Measurements from ENCODE around the gene SNX3. TPM values are rescaled to one million over a fixed set of nuclear protein-coding genes. Genes with fewer than 3 reads are reported as not detected.

Gene SNX3
- total RNA-seq, 5 donors from 2014 or later (not counting 1 experiment from before 2014, with no cell fraction given), result 50.1 to 61.4 (median 51.3) TPM

DNA sequence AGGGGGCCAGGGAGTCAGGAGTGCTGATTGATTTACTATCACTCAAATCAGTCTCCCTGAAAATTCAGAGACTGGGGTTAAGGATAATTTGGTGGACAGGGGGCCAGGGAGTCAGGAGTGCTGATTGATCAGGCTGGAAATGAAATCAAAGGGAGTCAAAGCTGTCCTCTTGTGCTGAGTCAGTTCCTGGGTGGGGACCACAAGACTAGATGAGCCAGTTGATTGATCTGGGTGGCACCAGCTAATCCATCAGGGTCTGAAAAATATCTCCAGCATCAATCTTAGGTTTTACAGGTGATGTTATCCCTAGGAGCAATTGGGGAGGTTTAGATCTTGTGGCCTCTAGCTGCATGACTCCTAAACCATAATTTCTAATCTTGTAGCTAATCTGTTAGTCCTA lies 27.9 kb upstream of the SNX3 start:
- H3K27ac ChIP-seq (ENCODE audit: low read length), result no peak overlapping the region
- H3K4me1 ChIP-seq (ENCODE audit: control insufficient read depth in 1 of 2, extremely low read depth in 1 of 2, insufficient read depth in 2 of 2, low read length in 2 of 2), result no peaks in the 10 kb centered on the region
- no peak overlapping the region for H3K27ac Mint-ChIP-seq
- no peaks in the 10 kb centered on the region for H3K27me3 Mint-ChIP-seq
- H3K9me3 Mint-ChIP-seq, result no peaks in the 10 kb centered on the region
- H3K36me3 ChIP-seq (ENCODE audit: control insufficient read depth in 2 of 2, extremely low read depth in 1 of 2, insufficient read depth in 1 of 2, low read length in 1 of 2), result no peaks in the 10 kb centered on the region
- CTCF ChIA-PET, result interaction anchor here (0.5 to 1.2 kb wide), 3 partner anchors 9 to 418 kb away, joined by 3 to 5 read pairs (median 3); no protein-coding TSS in a partner anchor
- H3K4me3 ChIP-seq (ENCODE audit: control insufficient read depth in 1 of 2, extremely low read depth in 1 of 2, low read length in 1 of 2), result no peak overlapping the region
- H3K4me3 Mint-ChIP-seq, result no peak overlapping the region
- peaks cover 0 to 8% (median 0%) of the 10 kb centered on the region in 3 donors for H3K4me1 Mint-ChIP-seq
- H3K36me3 Mint-ChIP-seq, result no peaks in the 10 kb centered on the region
- no peaks in the 10 kb centered on the region for H3K27me3 ChIP-seq (replicated peaks in 1 of 2; ENCODE audit: control insufficient read depth in 2 of 2, extremely low read depth in 1 of 2, insufficient read depth in 2 of 2, low read length in 1 of 2)
- ATAC-seq (replicated peaks in 1 of 4) (no peak), DNase-seq (no peak)
- POLR2A ChIA-PET, result no interaction called here
- no peaks in the 10 kb centered on the region for H3K9me3 ChIP-seq

DNA sequence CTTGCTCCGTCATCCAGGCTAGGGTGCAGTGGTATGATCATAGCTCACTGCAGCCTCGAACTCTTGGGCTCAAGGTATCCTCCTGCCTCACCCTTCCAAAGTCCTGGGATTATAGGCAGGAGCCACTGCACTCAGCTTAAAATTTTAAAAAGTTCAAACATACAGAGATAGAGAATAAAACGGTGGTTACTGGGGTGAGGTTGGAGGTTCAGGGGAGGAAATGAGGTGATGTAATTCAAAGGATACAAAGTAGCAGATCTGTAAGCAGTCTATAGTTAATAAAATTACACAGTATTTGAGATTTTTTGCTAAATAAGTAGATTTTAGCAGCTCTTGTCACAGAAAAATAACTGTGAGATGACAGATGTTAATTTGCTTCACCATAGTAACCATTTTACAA lies 26.5 kb upstream of the SNX3 start:
- no peak overlapping the region for H3K27ac Mint-ChIP-seq
- Histone ChIP-seq H3K4me1 (ENCODE audit: control insufficient read depth in 1 of 2, extremely low read depth in 1 of 2, insufficient read depth in 2 of 2, low read length in 2 of 2) (no peaks in the 10 kb centered on the region), H3K36me3 (ENCODE audit: control insufficient read depth in 2 of 2, extremely low read depth in 1 of 2, insufficient read depth in 1 of 2, low read length in 1 of 2) (no peaks in the 10 kb centered on the region), H3K27me3 (replicated peaks in 1 of 2; ENCODE audit: control insufficient read depth in 2 of 2, extremely low read depth in 1 of 2, insufficient read depth in 2 of 2, low read length in 1 of 2) (no peaks in the 10 kb centered on the region), H3K27ac (ENCODE audit: low read length) (no peak overlapping the region), H3K4me3 (ENCODE audit: control insufficient read depth in 1 of 2, extremely low read depth in 1 of 2, low read length in 1 of 2) (no peak overlapping the region), H3K9me3 (no peaks in the 10 kb centered on the region)
- H3K4me1 Mint-ChIP-seq, result peaks cover 0 to 8% (median 0%) of the 10 kb centered on the region in 3 donors
- H3K27me3 Mint-ChIP-seq, result no peaks in the 10 kb centered on the region
- ATAC-seq (replicated peaks in 1 of 4), result no peak
- DNase-seq, result no peak
- no peak overlapping the region for H3K4me3 Mint-ChIP-seq
- WGBS (ENCODE audit: insufficient coverage), result 100% methylated on average over 1 of the region's 3 CpGs
- H3K9me3 Mint-ChIP-seq, result no peaks in the 10 kb centered on the region
- CTCF ChIA-PET, result interaction anchor here in 1 of 2 donors (0.5 kb wide), 1 partner anchor 154 kb away, joined by 3 read pairs; no protein-coding TSS in a partner anchor
- POLR2A ChIA-PET, result interaction anchor here in 1 of 2 donors (0.5 to 0.6 kb wide), 2 partner anchors 10 to 134 kb away, joined by 3 to 8 read pairs; no protein-coding TSS in a partner anchor
- no peaks in the 10 kb centered on the region for H3K36me3 Mint-ChIP-seq

DNA sequence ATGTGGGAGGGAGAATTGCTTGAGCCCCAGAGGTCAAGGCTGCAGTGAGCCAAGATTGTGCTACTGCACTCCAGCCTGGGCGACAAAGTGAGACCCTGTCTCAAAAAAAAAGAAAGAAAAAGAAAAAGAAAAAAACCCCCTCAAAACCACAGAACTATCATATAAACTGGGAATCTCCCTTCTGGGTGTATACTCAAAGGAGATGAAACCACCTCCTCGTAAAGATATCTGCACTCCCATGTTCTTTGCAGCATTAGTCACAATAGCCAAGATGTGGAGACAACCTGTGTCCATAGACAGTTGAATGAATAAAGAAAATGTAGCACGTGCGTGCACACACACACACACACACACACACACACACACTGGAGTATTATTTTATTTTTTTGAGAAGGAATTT lies 25.5 kb upstream of the SNX3 start:
- Histone ChIP-seq H3K27ac (ENCODE audit: low read length) (no peak overlapping the region), H3K27me3 (replicated peaks in 1 of 2; ENCODE audit: control insufficient read depth in 2 of 2, extremely low read depth in 1 of 2, insufficient read depth in 2 of 2, low read length in 1 of 2) (no peaks in the 10 kb centered on the region), H3K9me3 (no peaks in the 10 kb centered on the region), H3K4me3 (ENCODE audit: control insufficient read depth in 1 of 2, extremely low read depth in 1 of 2, low read length in 1 of 2) (no peak overlapping the region), H3K4me1 (ENCODE audit: control insufficient read depth in 1 of 2, extremely low read depth in 1 of 2, insufficient read depth in 2 of 2, low read length in 2 of 2) (no peaks in the 10 kb centered on the region), H3K36me3 (ENCODE audit: control insufficient read depth in 2 of 2, extremely low read depth in 1 of 2, insufficient read depth in 1 of 2, low read length in 1 of 2) (no peaks in the 10 kb centered on the region)
- H3K4me1 Mint-ChIP-seq, result peaks cover 0 to 6% (median 0%) of the 10 kb centered on the region in 3 donors
- WGBS (ENCODE audit: insufficient coverage), result no CpG with 5 or more reads among the region's 4 CpGs
- no peaks in the 10 kb centered on the region for H3K36me3 Mint-ChIP-seq
- H3K27ac Mint-ChIP-seq, result no peak overlapping the region
- peaks cover 0 to 3% of the 10 kb centered on the region in 2 donors for H3K27me3 Mint-ChIP-seq
- ChIA-PET CTCF (no interaction called here), POLR2A (no interaction called here)
- H3K9me3 Mint-ChIP-seq, result no peaks in the 10 kb centered on the region
- ATAC-seq (replicated peaks in 1 of 4), result no peak
- H3K4me3 Mint-ChIP-seq, result no peak overlapping the region
- peak in 1 of 35 experiments; percentile 11 for DNase-seq

DNA sequence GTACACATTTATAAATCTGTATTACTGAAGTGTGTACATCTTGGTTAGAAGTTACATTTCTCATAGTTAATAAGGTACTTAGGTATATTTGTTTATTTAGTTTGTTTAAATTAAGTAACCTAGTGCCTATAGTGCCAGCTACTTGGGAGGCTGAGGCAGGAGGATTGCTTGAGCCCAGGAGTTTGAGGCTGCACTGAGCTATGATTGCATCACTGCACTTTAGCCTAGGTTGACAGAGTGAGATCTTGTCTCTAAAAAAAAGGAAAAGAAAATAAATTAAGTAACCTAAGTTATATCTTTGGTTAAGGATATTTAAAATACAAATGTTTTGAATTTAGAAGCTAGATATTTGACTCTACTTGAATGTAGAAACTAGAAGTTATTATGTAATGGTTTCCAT lies 24.5 kb upstream of the SNX3 start:
- Mint-ChIP-seq H3K27me3 (peaks cover 0 to 3% of the 10 kb centered on the region in 2 donors), H3K4me1 (peaks cover 0 to 6% (median 0%) of the 10 kb centered on the region in 3 donors), H3K27ac (no peak overlapping the region), H3K9me3 (no peaks in the 10 kb centered on the region), H3K36me3 (no peaks in the 10 kb centered on the region), H3K4me3 (no peak overlapping the region)
- ChIA-PET POLR2A (no interaction called here), CTCF (no interaction called here)
- H3K27me3 ChIP-seq (replicated peaks in 1 of 2; ENCODE audit: control insufficient read depth in 2 of 2, extremely low read depth in 1 of 2, insufficient read depth in 2 of 2, low read length in 1 of 2), result no peaks in the 10 kb centered on the region
- H3K9me3 ChIP-seq, result no peaks in the 10 kb centered on the region
- H3K27ac ChIP-seq (ENCODE audit: low read length), result no peak overlapping the region
- no peaks in the 10 kb centered on the region for H3K4me1 ChIP-seq (ENCODE audit: control insufficient read depth in 1 of 2, extremely low read depth in 1 of 2, insufficient read depth in 2 of 2, low read length in 2 of 2)
- no peak overlapping the region for H3K4me3 ChIP-seq (ENCODE audit: control insufficient read depth in 1 of 2, extremely low read depth in 1 of 2, low read length in 1 of 2)
- H3K36me3 ChIP-seq (ENCODE audit: control insufficient read depth in 2 of 2, extremely low read depth in 1 of 2, insufficient read depth in 1 of 2, low read length in 1 of 2), result no peaks in the 10 kb centered on the region
- DNase-seq, result no peak
- no peak for ATAC-seq (replicated peaks in 1 of 4)

DNA sequence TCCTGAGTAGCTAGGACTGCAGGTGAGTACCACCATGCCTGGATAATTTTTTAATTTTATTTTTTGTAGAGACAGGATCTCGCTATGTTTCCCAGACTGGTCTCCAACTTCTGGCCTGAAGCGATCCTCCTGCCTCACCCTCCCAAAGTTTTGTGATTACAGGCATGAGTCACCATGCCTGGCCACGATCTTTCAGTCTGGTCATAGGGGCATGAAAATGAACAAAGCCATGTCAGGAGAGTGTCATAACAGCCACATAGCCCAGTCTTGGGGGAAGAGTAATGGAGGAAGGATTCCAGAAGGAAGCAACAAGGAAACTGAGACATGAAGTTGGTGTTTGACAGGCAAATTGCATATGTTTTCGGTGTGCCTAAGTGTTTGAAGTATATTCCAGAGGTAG lies 17.0 kb upstream of the SNX3 start:
- no peak overlapping the region for H3K27ac ChIP-seq (ENCODE audit: low read length)
- peaks cover 0 to 6% of the 10 kb centered on the region in 2 donors for H3K27me3 Mint-ChIP-seq
- no peak overlapping the region for H3K4me3 Mint-ChIP-seq
- no peaks in the 10 kb centered on the region for H3K36me3 Mint-ChIP-seq
- no peak overlapping the region for H3K4me3 ChIP-seq (ENCODE audit: control insufficient read depth in 1 of 2, extremely low read depth in 1 of 2, low read length in 1 of 2)
- no peaks in the 10 kb centered on the region for H3K4me1 Mint-ChIP-seq
- peaks cover 0 to 2% of the 10 kb centered on the region in 2 experiments for H3K27me3 ChIP-seq (replicated peaks in 1 of 2; ENCODE audit: control insufficient read depth in 2 of 2, extremely low read depth in 1 of 2, insufficient read depth in 2 of 2, low read length in 1 of 2)
- no peak for ATAC-seq (replicated peaks in 1 of 4)
- H3K9me3 Mint-ChIP-seq, result no peaks in the 10 kb centered on the region
- DNase-seq, result no peak
- CTCF ChIA-PET, result no interaction called here
- no peaks in the 10 kb centered on the region for H3K4me1 ChIP-seq (ENCODE audit: control insufficient read depth in 1 of 2, extremely low read depth in 1 of 2, insufficient read depth in 2 of 2, low read length in 2 of 2)
- POLR2A ChIA-PET, result no interaction called here
- H3K27ac Mint-ChIP-seq, result no peak overlapping the region
- H3K9me3 ChIP-seq, result no peaks in the 10 kb centered on the region
- WGBS (ENCODE audit: insufficient coverage), result 100% methylated on average over 2 of the region's 4 CpGs
- H3K36me3 ChIP-seq (ENCODE audit: control insufficient read depth in 2 of 2, extremely low read depth in 1 of 2, insufficient read depth in 1 of 2, low read length in 1 of 2), result no peaks in the 10 kb centered on the region

DNA sequence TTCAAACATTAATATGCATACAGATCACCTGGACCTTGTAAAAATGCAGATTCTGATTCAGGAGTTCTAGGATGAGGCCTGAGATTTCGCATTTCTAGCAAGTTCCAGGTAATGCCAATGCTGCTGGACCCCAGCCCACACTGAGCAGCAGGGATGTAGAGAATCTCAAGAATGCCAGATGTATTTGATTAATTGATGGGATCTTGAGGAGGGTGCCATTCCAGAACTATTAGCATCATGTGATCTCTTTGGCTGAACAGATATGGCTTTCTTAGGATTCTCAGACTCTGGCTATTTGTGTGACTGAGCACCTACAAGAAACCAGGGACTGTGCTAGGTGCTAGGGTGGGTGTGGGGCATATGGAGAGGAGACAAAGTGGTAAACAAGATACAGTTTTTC lies 16.5 kb upstream of the SNX3 start:
- DNase-seq (no peak), ATAC-seq (replicated peaks in 1 of 4) (no peak)
- Histone ChIP-seq H3K4me1 (ENCODE audit: control insufficient read depth in 1 of 2, extremely low read depth in 1 of 2, insufficient read depth in 2 of 2, low read length in 2 of 2) (no peaks in the 10 kb centered on the region), H3K36me3 (ENCODE audit: control insufficient read depth in 2 of 2, extremely low read depth in 1 of 2, insufficient read depth in 1 of 2, low read length in 1 of 2) (no peaks in the 10 kb centered on the region), H3K27ac (ENCODE audit: low read length) (no peak overlapping the region), H3K27me3 (replicated peaks in 1 of 2; ENCODE audit: control insufficient read depth in 2 of 2, extremely low read depth in 1 of 2, insufficient read depth in 2 of 2, low read length in 1 of 2) (peaks cover 0 to 2% of the 10 kb centered on the region in 2 experiments), H3K9me3 (no peaks in the 10 kb centered on the region), H3K4me3 (ENCODE audit: control insufficient read depth in 1 of 2, extremely low read depth in 1 of 2, low read length in 1 of 2) (no peak overlapping the region)
- H3K36me3 Mint-ChIP-seq, result no peaks in the 10 kb centered on the region
- peaks cover 0 to 8% of the 10 kb centered on the region in 2 donors for H3K27me3 Mint-ChIP-seq
- H3K4me3 Mint-ChIP-seq, result no peak overlapping the region
- ChIA-PET POLR2A (no interaction called here), CTCF (no interaction called here)
- no peaks in the 10 kb centered on the region for H3K4me1 Mint-ChIP-seq
- no peak overlapping the region for H3K27ac Mint-ChIP-seq
- 75% methylated on average over 1 of the region's 1 CpG for whole genome bisulfite sequencing (ENCODE audit: insufficient coverage)
- no peaks in the 10 kb centered on the region for H3K9me3 Mint-ChIP-seq

DNA sequence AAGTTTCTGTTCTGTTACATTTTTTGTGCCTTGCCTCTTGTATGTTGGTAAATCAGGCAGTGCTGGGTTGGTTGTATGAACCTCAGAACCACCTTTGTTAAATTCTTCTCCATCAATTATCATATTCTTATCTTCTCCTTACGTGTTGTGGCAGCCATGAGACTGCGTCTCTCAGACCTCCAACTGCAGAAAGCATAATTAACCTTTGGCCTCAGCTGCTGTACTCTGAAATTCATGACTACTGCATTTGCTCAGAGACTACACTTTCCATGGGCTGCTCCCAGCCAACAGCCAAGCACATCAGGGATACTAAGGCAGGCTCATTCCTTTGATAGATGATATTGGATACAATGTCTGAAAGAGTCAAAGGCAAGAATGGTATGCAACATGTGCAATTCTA lies 15.1 kb upstream of the SNX3 start:
- Histone ChIP-seq H3K4me1 (ENCODE audit: control insufficient read depth in 1 of 2, extremely low read depth in 1 of 2, insufficient read depth in 2 of 2, low read length in 2 of 2) (no peaks in the 10 kb centered on the region), H3K27ac (ENCODE audit: low read length) (no peak overlapping the region), H3K36me3 (ENCODE audit: control insufficient read depth in 2 of 2, extremely low read depth in 1 of 2, insufficient read depth in 1 of 2, low read length in 1 of 2) (no peaks in the 10 kb centered on the region), H3K27me3 (replicated peaks in 1 of 2; ENCODE audit: control insufficient read depth in 2 of 2, extremely low read depth in 1 of 2, insufficient read depth in 2 of 2, low read length in 1 of 2) (peaks cover 0 to 2% of the 10 kb centered on the region in 2 experiments), H3K9me3 (no peaks in the 10 kb centered on the region), H3K4me3 (ENCODE audit: control insufficient read depth in 1 of 2, extremely low read depth in 1 of 2, low read length in 1 of 2) (no peak overlapping the region)
- Mint-ChIP-seq H3K27ac (no peak overlapping the region), H3K9me3 (no peaks in the 10 kb centered on the region), H3K4me1 (no peaks in the 10 kb centered on the region), H3K4me3 (no peak overlapping the region), H3K27me3 (peaks cover 0 to 5% of the 10 kb centered on the region in 2 donors), H3K36me3 (no peaks in the 10 kb centered on the region)
- ATAC-seq (replicated peaks in 1 of 4), result no peak
- ChIA-PET CTCF (no interaction called here), POLR2A (no interaction called here)
- WGBS (ENCODE audit: insufficient coverage), result 100% methylated on average over 2 of the region's 2 CpGs
- DNase-seq, result no peak

All from T-cell (primary cell).